SU-DHL-6 (cell line): ENCODE results near the gene DAAM1.

Experiments
- H2AFZ ChIP-seq: fragments of 200-600 bp; sonication (generic); 2 replicates; pipeline ENCODE4 v1.6.1; 2014; ENCODE audit warnings: low read depth, mild to moderate bottlenecking, moderate library complexity, mixed read lengths, antibody characterized with exemption, low read length; ENCODE audit not compliant: severe bottlenecking
- H3F3A ChIP-seq: fragments of 200-600 bp; shearing (Covaris generic); 2 replicates; pipeline ENCODE4 v1.6.0; 2016; ENCODE audit warnings: antibody characterized with exemption, mild to moderate bottlenecking; ENCODE audit not compliant: insufficient read depth
- H3K27ac ChIP-seq: fragments of 200-600 bp; sonication (generic); 2 replicates; pipeline ENCODE4 v1.5.1; 2016; ENCODE audit warnings: low read depth, mild to moderate bottlenecking, low read length, moderate library complexity, mixed read lengths
- H3K27me3 ChIP-seq: fragments of 200-600 bp; sonication (generic), shearing (Covaris generic); 2 replicates; pipeline ENCODE4 v1.6.0; 2014; ENCODE audit warnings: mild to moderate bottlenecking, low read length
- H3K36me3 ChIP-seq: fragments of 200-600 bp; sonication (generic); 2 replicates; pipeline ENCODE4 v1.6.1; 2014; ENCODE audit warnings: mild to moderate bottlenecking, low read length, mixed read lengths
- H3K4me2 ChIP-seq: fragments of 300-600, 200-600 bp; shearing (Covaris generic), sonication (generic); 2 replicates; pipeline ENCODE4 v1.6.0; 2014; ENCODE audit warnings: low read length, low read depth, mild to moderate bottlenecking; ENCODE audit not compliant: poor library complexity, severe bottlenecking
- H3K4me3 ChIP-seq: fragments of 200-600 bp; sonication (generic); 2 replicates; pipeline ENCODE4 v1.5.1; 2014; ENCODE audit warnings: antibody characterized with exemption, low read length, mild to moderate bottlenecking, mixed read lengths; ENCODE audit not compliant: insufficient read depth, poor library complexity, severe bottlenecking
- H3K79me2 ChIP-seq: fragments of 200-600 bp; sonication (generic); 2 replicates; pipeline ENCODE4 v1.6.1; 2014; ENCODE audit warnings: mild to moderate bottlenecking, low read length, moderate library complexity; ENCODE audit not compliant: insufficient read depth
- H3K9ac ChIP-seq: fragments of 200-600 bp; sonication (generic); 2 replicates; pipeline ENCODE4 v1.7.0; 2014; ENCODE audit warnings: mild to moderate bottlenecking, low read length
- H3K9me2 ChIP-seq: fragments of 200-600 bp; sonication (generic); replicated peaks from 2 replicates; pipeline ENCODE4 v1.6.1; 2014; ENCODE audit warnings: low read length; ENCODE audit not compliant: insufficient read depth
- H3K9me3 ChIP-seq: fragments of 200-600 bp; sonication (generic); 2 replicates; pipeline ENCODE4 v1.6.1; 2014; ENCODE audit warnings: low read length, mixed read lengths; ENCODE audit not compliant: insufficient read depth
- H4K20me1 ChIP-seq: fragments of 200-600 bp; sonication (generic); 2 replicates; pipeline ENCODE4 v1.6.1; 2014; ENCODE audit warnings: low read depth, mild to moderate bottlenecking, antibody characterized with exemption, low read length, moderate library complexity, mixed read lengths
- EZH2phosphoT487 ChIP-seq: fragments of 200-600 bp; sonication (generic), shearing (Covaris generic); conservative IDR thresholded peaks from 2 replicates; pipeline ENCODE4 v1.6.1; 2018; ENCODE audit warnings: mild to moderate bottlenecking, antibody characterized with exemption, low read length, moderate library complexity, mixed read lengths
- TF ChIP-seq, protein P1 (sequence below): fragments of 200-600 bp; sonication (generic); IDR thresholded peaks from one replicate; pipeline ENCODE4 v1.5.1; 2017; ENCODE audit warnings: antibody characterized with exemption, mild to moderate bottlenecking, low read length, moderate library complexity; ENCODE audit not compliant: insufficient read depth, poor library complexity, severe bottlenecking

Gene DAAM1

DNA sequence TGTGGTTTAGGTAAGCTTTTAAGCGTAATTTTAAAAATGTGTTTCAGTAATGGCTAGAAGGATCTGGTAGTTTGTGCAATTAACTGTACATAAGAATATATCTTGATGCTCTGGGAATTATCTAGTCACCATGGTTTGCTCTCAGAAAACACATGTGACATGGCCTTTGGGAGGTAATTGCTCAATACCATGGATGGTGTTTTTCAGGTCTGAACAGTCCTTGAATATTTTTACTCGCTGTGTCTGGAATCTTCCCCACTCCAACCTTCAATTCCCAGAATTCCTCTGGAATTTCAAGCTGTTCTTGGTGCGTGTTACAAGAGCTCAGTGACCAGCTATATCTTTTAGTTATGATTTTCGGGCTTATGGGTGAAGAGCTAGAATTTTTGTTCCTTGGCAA lies 85.3 kb downstream of the DAAM1 start:
- Histone ChIP-seq H3K27me3 (no peaks in the 10 kb centered on the region), H3K79me2 (no peaks in the 10 kb centered on the region), H3K9ac (no peak overlapping the region), H2AFZ (no peak overlapping the region), H3K36me3 (peaks cover 4% of the 10 kb centered on the region; the same call in 1 of the 2 replicates), H3K4me3 (no peak overlapping the region), H3K9me3 (no peaks in the 10 kb centered on the region), H3K4me2 (no peak overlapping the region), H4K20me1 (no peaks in the 10 kb centered on the region), H3K9me2 (no peaks in the 10 kb centered on the region), H3K27ac (no peak overlapping the region), H3F3A (peaks cover 10% of the 10 kb centered on the region)
- TF ChIP-seq EZH2phosphoT487: no peak
- TF ChIP-seq, protein P1, sequence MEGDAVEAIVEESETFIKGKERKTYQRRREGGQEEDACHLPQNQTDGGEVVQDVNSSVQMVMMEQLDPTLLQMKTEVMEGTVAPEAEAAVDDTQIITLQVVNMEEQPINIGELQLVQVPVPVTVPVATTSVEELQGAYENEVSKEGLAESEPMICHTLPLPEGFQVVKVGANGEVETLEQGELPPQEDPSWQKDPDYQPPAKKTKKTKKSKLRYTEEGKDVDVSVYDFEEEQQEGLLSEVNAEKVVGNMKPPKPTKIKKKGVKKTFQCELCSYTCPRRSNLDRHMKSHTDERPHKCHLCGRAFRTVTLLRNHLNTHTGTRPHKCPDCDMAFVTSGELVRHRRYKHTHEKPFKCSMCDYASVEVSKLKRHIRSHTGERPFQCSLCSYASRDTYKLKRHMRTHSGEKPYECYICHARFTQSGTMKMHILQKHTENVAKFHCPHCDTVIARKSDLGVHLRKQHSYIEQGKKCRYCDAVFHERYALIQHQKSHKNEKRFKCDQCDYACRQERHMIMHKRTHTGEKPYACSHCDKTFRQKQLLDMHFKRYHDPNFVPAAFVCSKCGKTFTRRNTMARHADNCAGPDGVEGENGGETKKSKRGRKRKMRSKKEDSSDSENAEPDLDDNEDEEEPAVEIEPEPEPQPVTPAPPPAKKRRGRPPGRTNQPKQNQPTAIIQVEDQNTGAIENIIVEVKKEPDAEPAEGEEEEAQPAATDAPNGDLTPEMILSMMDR: no peak

DNA sequence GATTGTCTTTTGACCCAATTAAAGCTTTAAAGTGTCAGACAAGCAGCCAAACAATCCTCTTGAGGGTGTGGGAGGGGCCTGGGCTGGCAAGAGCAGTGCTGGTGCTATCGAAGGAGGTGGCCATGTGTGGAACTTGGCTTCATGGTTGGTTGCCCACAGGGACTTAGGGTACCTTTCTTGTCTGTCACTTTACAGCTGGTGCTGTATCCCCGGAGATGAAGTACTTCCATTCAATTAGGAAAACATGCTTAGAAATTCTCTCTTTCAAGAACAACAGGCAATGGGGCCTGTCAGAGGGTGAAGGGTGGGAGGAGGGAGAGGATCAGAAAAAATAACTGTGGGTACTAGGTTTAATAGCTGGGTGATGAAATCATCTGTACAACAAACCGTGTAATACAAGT lies 86.5 kb downstream of the DAAM1 start:
- no peak overlapping the region; the same call in 1 of the 2 replicates for H3K9ac ChIP-seq
- TF ChIP-seq, protein P1: no peak
- no peak for TF ChIP-seq EZH2phosphoT487
- H3F3A ChIP-seq: peaks cover 10% of the 10 kb centered on the region
- no peaks in the 10 kb centered on the region for H3K9me3 ChIP-seq
- H3K4me3 ChIP-seq: no peak overlapping the region
- H3K9me2 ChIP-seq: no peaks in the 10 kb centered on the region
- no peaks in the 10 kb centered on the region for H3K36me3 ChIP-seq
- H3K4me2 ChIP-seq: peak overlapping the region; percentile 47
- no peaks in the 10 kb centered on the region for H4K20me1 ChIP-seq
- no peaks in the 10 kb centered on the region for H3K27me3 ChIP-seq
- H2AFZ ChIP-seq: no peak overlapping the region
- H3K79me2 ChIP-seq: no peaks in the 10 kb centered on the region
- peak overlapping the region; percentile 42 for H3K27ac ChIP-seq

DNA sequence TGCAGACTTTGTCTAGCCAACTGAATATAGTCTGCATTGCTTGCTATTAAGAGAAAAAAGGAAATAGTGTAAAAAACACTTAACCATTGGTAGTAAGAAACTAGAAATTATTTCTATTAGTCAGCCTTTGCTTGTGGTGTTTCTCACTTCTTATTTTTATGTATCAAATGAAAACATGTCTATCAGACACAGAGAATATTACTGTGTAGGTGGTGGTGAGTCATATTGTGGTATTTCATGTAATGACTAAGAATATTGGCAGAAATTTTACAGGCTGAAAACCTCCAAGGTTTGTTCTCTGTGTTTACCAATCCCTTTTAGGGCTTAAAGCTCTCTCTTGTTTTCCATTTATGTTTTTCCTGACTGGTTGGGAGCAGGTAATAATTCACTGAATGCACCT lies 87.2 kb downstream of the DAAM1 start:
- peaks cover 10% of the 10 kb centered on the region for H3F3A ChIP-seq
- H3K9me2 ChIP-seq: no peaks in the 10 kb centered on the region
- H3K27ac ChIP-seq: peak overlapping the region; percentile 42; the same call in 1 of the 2 replicates
- H3K36me3 ChIP-seq: no peaks in the 10 kb centered on the region
- no peaks in the 10 kb centered on the region for H3K79me2 ChIP-seq
- no peak overlapping the region for H2AFZ ChIP-seq
- no peaks in the 10 kb centered on the region for H4K20me1 ChIP-seq
- no peaks in the 10 kb centered on the region for H3K27me3 ChIP-seq
- no peak for TF ChIP-seq EZH2phosphoT487
- TF ChIP-seq, protein P1: no peak
- H3K9me3 ChIP-seq: no peaks in the 10 kb centered on the region
- peak overlapping the region; percentile 47 for H3K4me2 ChIP-seq
- H3K4me3 ChIP-seq: no peak overlapping the region
- H3K9ac ChIP-seq: no peak overlapping the region
